ENCODE results near the gene SFRP5. TPM values are rescaled to one million over a fixed set of nuclear protein-coding genes. Genes with fewer than 3 reads are reported as not detected.

SFRP5 gene
- total RNA-seq, 5 donors from 2014 or later (not counting 1 experiment from before 2014, with no cell fraction given) = 0.76 to 3.1 (median 2.2) TPM

- H3K4me3 Mint-ChIP-seq = no peak overlapping the region
- CTCF ChIA-PET = interaction anchor here in 1 of 2 donors (0.5 kb wide), 1 partner anchor 19 kb away, joined by 4 read pairs; no protein-coding TSS in a partner anchor
- Histone ChIP-seq H3K36me3 (ENCODE audit: control insufficient read depth in 2 of 2, extremely low read depth in 1 of 2, insufficient read depth in 1 of 2, low read length in 1 of 2) (no peaks in the 10 kb centered on the region), H3K9me3 (no peaks in the 10 kb centered on the region), H3K27ac (ENCODE audit: low read length) (no peak overlapping the region), H3K27me3 (replicated peaks in 1 of 2; ENCODE audit: control insufficient read depth in 2 of 2, extremely low read depth in 1 of 2, insufficient read depth in 2 of 2, low read length in 1 of 2) (peaks cover 0 to 19% of the 10 kb centered on the region in 2 experiments), H3K4me1 (ENCODE audit: control insufficient read depth in 1 of 2, extremely low read depth in 1 of 2, insufficient read depth in 2 of 2, low read length in 2 of 2) (no peaks in the 10 kb centered on the region), H3K4me3 (ENCODE audit: control insufficient read depth in 1 of 2, extremely low read depth in 1 of 2, low read length in 1 of 2) (no peak overlapping the region)
- ATAC-seq (replicated peaks in 1 of 4) (no peak), DNase-seq (no peak)
- H3K27ac Mint-ChIP-seq = no peak overlapping the region
- H3K36me3 Mint-ChIP-seq = no peaks in the 10 kb centered on the region
- WGBS (ENCODE audit: insufficient coverage) = 79% methylated on average over 4 of the region's 8 CpGs
- POLR2A ChIA-PET = no interaction called here
- H3K4me1 Mint-ChIP-seq = peaks cover 4 to 9% (median 7%) of the 10 kb centered on the region in 3 donors
- H3K27me3 Mint-ChIP-seq = no peaks in the 10 kb centered on the region
- H3K9me3 Mint-ChIP-seq = no peaks in the 10 kb centered on the region
Observed at GRCh38 chr10:97812696-97813095, 40.9 kb upstream of the SFRP5 start.

DNA sequence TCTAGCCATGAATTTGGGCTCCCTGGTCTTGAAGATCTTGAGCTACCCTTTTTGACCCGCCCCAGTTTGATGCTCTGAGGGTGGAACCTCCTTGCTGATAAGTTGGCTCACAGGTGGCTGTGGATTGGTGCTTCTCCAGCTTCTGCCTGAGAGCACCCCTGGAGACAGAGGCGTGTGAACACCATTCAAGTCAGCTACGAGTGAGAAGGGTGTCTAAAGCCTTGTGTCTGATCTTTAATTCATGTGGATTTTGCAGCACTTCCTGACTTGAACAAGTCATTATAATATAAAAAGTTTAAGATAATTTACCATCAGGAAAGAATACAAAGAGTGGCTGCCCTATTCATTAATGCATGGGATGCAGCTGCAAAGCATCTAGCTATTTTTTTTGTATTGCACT, 40.2 kb upstream of the SFRP5 start:
- no peaks in the 10 kb centered on the region for H3K27me3 Mint-ChIP-seq
- CTCF ChIA-PET = interaction anchor here in 1 of 2 donors (0.5 to 0.6 kb wide), 2 partner anchors 18 to 1578 kb away, joined by 4 read pairs; no protein-coding TSS in a partner anchor
- Histone ChIP-seq H3K4me1 (ENCODE audit: control insufficient read depth in 1 of 2, extremely low read depth in 1 of 2, insufficient read depth in 2 of 2, low read length in 2 of 2) (no peaks in the 10 kb centered on the region), H3K4me3 (ENCODE audit: control insufficient read depth in 1 of 2, extremely low read depth in 1 of 2, low read length in 1 of 2) (no peak overlapping the region), H3K9me3 (no peaks in the 10 kb centered on the region), H3K27me3 (replicated peaks in 1 of 2; ENCODE audit: control insufficient read depth in 2 of 2, extremely low read depth in 1 of 2, insufficient read depth in 2 of 2, low read length in 1 of 2) (peaks cover 0 to 23% of the 10 kb centered on the region in 2 experiments), H3K36me3 (ENCODE audit: control insufficient read depth in 2 of 2, extremely low read depth in 1 of 2, insufficient read depth in 1 of 2, low read length in 1 of 2) (no peaks in the 10 kb centered on the region), H3K27ac (ENCODE audit: low read length) (no peak overlapping the region)
- H3K9me3 Mint-ChIP-seq = no peaks in the 10 kb centered on the region
- DNase-seq (no peak), ATAC-seq (replicated peaks in 1 of 4) (no peak)
- POLR2A ChIA-PET = no interaction called here
- H3K4me3 Mint-ChIP-seq = no peak overlapping the region
- H3K4me1 Mint-ChIP-seq = peaks cover 4 to 9% (median 7%) of the 10 kb centered on the region in 3 donors
- WGBS (ENCODE audit: insufficient coverage) = no CpG with 5 or more reads among the region's 3 CpGs
- H3K27ac Mint-ChIP-seq = no peak overlapping the region
- no peaks in the 10 kb centered on the region for H3K36me3 Mint-ChIP-seq

- H3K4me1 Mint-ChIP-seq = peaks cover 4 to 9% (median 7%) of the 10 kb centered on the region in 3 donors
- POLR2A ChIA-PET = no interaction called here
- Histone ChIP-seq H3K36me3 (ENCODE audit: control insufficient read depth in 2 of 2, extremely low read depth in 1 of 2, insufficient read depth in 1 of 2, low read length in 1 of 2) (no peaks in the 10 kb centered on the region), H3K4me3 (ENCODE audit: control insufficient read depth in 1 of 2, extremely low read depth in 1 of 2, low read length in 1 of 2) (no peak overlapping the region), H3K4me1 (ENCODE audit: control insufficient read depth in 1 of 2, extremely low read depth in 1 of 2, insufficient read depth in 2 of 2, low read length in 2 of 2) (no peaks in the 10 kb centered on the region), H3K27me3 (replicated peaks in 1 of 2; ENCODE audit: control insufficient read depth in 2 of 2, extremely low read depth in 1 of 2, insufficient read depth in 2 of 2, low read length in 1 of 2) (peaks cover 0 to 13% of the 10 kb centered on the region in 2 experiments), H3K27ac (ENCODE audit: low read length) (no peak overlapping the region), H3K9me3 (no peaks in the 10 kb centered on the region)
- H3K9me3 Mint-ChIP-seq = no peaks in the 10 kb centered on the region
- 57% methylated on average over 4 of the region's 7 CpGs for WGBS (ENCODE audit: insufficient coverage)
- no peak for ATAC-seq (replicated peaks in 1 of 4)
- CTCF ChIA-PET = no interaction called here
- H3K36me3 Mint-ChIP-seq = no peaks in the 10 kb centered on the region
- no peak for DNase-seq
- no peak overlapping the region for H3K4me3 Mint-ChIP-seq
- H3K27me3 Mint-ChIP-seq = no peaks in the 10 kb centered on the region
- no peak overlapping the region for H3K27ac Mint-ChIP-seq
Observed at GRCh38 chr10:97810446-97810845, 38.6 kb upstream of the SFRP5 start.

DNA sequence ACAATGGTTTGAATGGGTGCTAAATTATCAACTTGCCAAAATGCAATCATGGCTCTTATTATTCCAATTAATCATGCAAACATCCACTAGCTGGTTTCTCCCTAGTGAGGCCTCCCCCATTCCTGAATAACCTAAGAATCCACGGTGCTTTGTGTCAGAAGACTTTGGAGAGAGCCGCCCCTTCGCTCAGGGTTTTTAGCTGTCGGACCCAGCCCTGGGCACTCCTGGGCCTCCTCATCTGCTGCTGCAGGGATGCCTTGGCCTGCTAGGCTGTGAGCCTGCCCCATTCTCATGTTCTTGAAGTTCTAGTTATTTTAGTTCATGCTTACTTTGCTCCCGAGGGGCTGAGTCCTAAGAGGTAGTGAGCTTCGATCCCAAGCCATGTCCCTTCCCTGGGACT, 34.1 kb upstream of the SFRP5 start:
- no peaks in the 10 kb centered on the region for H3K36me3 Mint-ChIP-seq
- no peak overlapping the region for H3K27ac ChIP-seq (ENCODE audit: low read length)
- no peaks in the 10 kb centered on the region for H3K36me3 ChIP-seq (ENCODE audit: control insufficient read depth in 2 of 2, extremely low read depth in 1 of 2, insufficient read depth in 1 of 2, low read length in 1 of 2)
- H3K4me1 Mint-ChIP-seq = peaks cover 0 to 7% (median 2%) of the 10 kb centered on the region in 3 donors
- POLR2A ChIA-PET = no interaction called here
- no peaks in the 10 kb centered on the region for H3K9me3 Mint-ChIP-seq
- no peak overlapping the region for H3K27ac Mint-ChIP-seq
- WGBS (ENCODE audit: insufficient coverage) = 87% methylated on average over 6 of the region's 6 CpGs
- CTCF ChIA-PET = interaction anchor here in 1 of 2 donors (0.7 kb wide), 1 partner anchor 23 kb away, joined by 3 read pairs; no protein-coding TSS in a partner anchor
- no peaks in the 10 kb centered on the region for H3K27me3 Mint-ChIP-seq
- H3K4me3 Mint-ChIP-seq = no peak overlapping the region
- no peaks in the 10 kb centered on the region for H3K9me3 ChIP-seq
- no peak overlapping the region for H3K4me3 ChIP-seq (ENCODE audit: control insufficient read depth in 1 of 2, extremely low read depth in 1 of 2, low read length in 1 of 2)
- ATAC-seq (replicated peaks in 1 of 4) (no peak), DNase-seq (no peak)
- peaks cover 0 to 8% of the 10 kb centered on the region in 2 experiments for H3K27me3 ChIP-seq (replicated peaks in 1 of 2; ENCODE audit: control insufficient read depth in 2 of 2, extremely low read depth in 1 of 2, insufficient read depth in 2 of 2, low read length in 1 of 2)
- no peaks in the 10 kb centered on the region for H3K4me1 ChIP-seq (ENCODE audit: control insufficient read depth in 1 of 2, extremely low read depth in 1 of 2, insufficient read depth in 2 of 2, low read length in 2 of 2)

DNA sequence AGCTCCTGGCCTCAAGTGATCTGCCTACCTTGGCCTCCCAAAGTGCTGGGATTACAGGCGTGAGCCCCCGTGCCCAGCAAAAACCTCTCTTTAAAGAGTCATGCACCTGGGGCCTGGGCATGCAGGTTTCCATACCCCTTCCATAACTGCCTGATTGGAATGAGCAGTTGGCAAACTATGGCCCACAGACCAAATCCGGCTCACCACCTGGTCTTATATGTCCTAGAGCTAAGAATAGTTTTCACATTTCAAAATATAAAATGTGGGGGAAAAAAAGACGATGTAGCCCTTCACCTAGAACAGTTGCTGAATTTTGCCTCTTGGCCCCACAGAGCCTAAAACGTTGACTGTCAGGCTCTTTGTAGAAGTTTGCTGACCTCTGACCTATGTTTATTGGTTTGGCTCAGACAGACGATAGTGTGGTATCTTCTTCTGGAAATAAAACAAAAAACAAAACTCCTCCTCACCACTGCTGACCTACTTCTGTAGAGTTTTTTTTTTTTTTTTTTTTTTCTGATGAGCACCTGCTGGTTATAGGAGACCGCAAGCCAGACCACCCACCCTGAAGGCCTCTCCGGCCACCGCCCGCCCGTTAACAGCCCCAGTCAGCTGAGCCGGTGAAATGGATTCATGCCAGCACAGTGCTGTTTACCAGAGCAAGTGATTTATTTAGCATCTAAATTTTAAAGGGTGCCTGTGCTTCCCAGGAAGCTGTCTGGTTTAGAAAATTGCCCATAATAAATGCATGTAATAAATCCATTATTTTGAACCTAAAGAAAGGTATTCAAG, 33.5 kb upstream of the SFRP5 start:
- Mint-ChIP-seq H3K4me3 (no peak overlapping the region), H3K4me1 (peaks cover 0 to 7% (median 2%) of the 10 kb centered on the region in 3 donors), H3K27ac (no peak overlapping the region), H3K9me3 (no peaks in the 10 kb centered on the region), H3K27me3 (no peaks in the 10 kb centered on the region), H3K36me3 (no peaks in the 10 kb centered on the region)
- Histone ChIP-seq H3K27ac (ENCODE audit: low read length) (no peak overlapping the region), H3K9me3 (no peaks in the 10 kb centered on the region), H3K27me3 (replicated peaks in 1 of 2; ENCODE audit: control insufficient read depth in 2 of 2, extremely low read depth in 1 of 2, insufficient read depth in 2 of 2, low read length in 1 of 2) (peaks cover 0 to 8% of the 10 kb centered on the region in 2 experiments), H3K4me1 (ENCODE audit: control insufficient read depth in 1 of 2, extremely low read depth in 1 of 2, insufficient read depth in 2 of 2, low read length in 2 of 2) (no peaks in the 10 kb centered on the region), H3K36me3 (ENCODE audit: control insufficient read depth in 2 of 2, extremely low read depth in 1 of 2, insufficient read depth in 1 of 2, low read length in 1 of 2) (no peaks in the 10 kb centered on the region), H3K4me3 (ENCODE audit: control insufficient read depth in 1 of 2, extremely low read depth in 1 of 2, low read length in 1 of 2) (no peak overlapping the region)
- DNase-seq (no peak), ATAC-seq (replicated peaks in 1 of 4) (no peak)
- 84% methylated on average over 8 of the region's 12 CpGs for WGBS (ENCODE audit: insufficient coverage)
- ChIA-PET CTCF (no interaction called here), POLR2A (no interaction called here)

DNA sequence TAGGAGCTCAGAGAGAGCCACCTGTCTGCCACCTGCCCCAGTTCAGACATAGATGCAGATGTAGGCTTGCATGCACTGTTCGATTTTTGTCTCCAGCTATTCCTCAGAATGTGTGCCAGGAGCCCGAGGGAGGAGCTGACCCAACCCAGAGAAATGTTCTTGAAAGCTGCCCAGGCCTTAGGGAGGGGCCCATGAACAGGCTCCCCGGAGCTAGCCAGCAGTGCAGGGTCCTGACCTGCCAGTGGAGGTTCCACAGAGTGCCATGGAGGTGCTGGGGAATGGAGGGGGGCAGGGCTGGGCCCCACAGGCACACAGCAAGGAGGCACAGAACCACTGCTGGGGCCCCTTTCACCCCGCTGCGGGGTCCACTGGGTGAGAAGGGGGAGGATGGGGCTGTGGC, 29.6 kb upstream of the SFRP5 start:
- 71% methylated on average over 5 of the region's 5 CpGs for WGBS (ENCODE audit: insufficient coverage)
- peaks cover 4 to 13% of the 10 kb centered on the region in 2 experiments for H3K4me1 ChIP-seq (ENCODE audit: control insufficient read depth in 1 of 2, extremely low read depth in 1 of 2, insufficient read depth in 2 of 2, low read length in 2 of 2)
- H3K27me3 Mint-ChIP-seq = no peaks in the 10 kb centered on the region
- H3K27ac Mint-ChIP-seq = no peak overlapping the region
- no peaks in the 10 kb centered on the region for H3K9me3 ChIP-seq
- POLR2A ChIA-PET = no interaction called here
- no peak overlapping the region for H3K27ac ChIP-seq (ENCODE audit: low read length)
- ATAC-seq (replicated peaks in 1 of 4) (no peak), DNase-seq (no peak)
- H3K36me3 ChIP-seq (ENCODE audit: control insufficient read depth in 2 of 2, extremely low read depth in 1 of 2, insufficient read depth in 1 of 2, low read length in 1 of 2) = no peaks in the 10 kb centered on the region
- no peak overlapping the region for H3K4me3 Mint-ChIP-seq
- H3K4me3 ChIP-seq (ENCODE audit: control insufficient read depth in 1 of 2, extremely low read depth in 1 of 2, low read length in 1 of 2) = no peak overlapping the region
- H3K27me3 ChIP-seq (replicated peaks in 1 of 2; ENCODE audit: control insufficient read depth in 2 of 2, extremely low read depth in 1 of 2, insufficient read depth in 2 of 2, low read length in 1 of 2) = no peaks in the 10 kb centered on the region
- CTCF ChIA-PET = no interaction called here
- H3K9me3 Mint-ChIP-seq = peaks cover 0 to 13% (median 3%) of the 10 kb centered on the region in 3 donors
- peaks cover 7% of the 10 kb centered on the region for H3K36me3 Mint-ChIP-seq
- peaks cover 16 to 29% (median 18%) of the 10 kb centered on the region in 3 donors for H3K4me1 Mint-ChIP-seq
